NCI-H510A (cell line): ENCODE data around the gene GNS.
A peak's percentile ranks its signal among the peaks of the same experiment; 100 is the strongest.
"Not testable (repeated sequence)": the region's sequence is repeated elsewhere in the genome, so short reads cannot be mapped to it uniquely, and the experiment has no call there.

Source experiments
- DNase-seq: peaks from one replicate; lab custom pipeline; 2025; lab: John Stamatoyannopoulos, UW

Gene GNS

GRCh38 chr12:64759035-64759894 lies at the start of gene GNS:
Gene GNS (minus strand): TSS chr12:64759406. CDS start chr12:64759276, 130 bp downstream.
- peak; percentile 90 for DNase-seq

DNA sequence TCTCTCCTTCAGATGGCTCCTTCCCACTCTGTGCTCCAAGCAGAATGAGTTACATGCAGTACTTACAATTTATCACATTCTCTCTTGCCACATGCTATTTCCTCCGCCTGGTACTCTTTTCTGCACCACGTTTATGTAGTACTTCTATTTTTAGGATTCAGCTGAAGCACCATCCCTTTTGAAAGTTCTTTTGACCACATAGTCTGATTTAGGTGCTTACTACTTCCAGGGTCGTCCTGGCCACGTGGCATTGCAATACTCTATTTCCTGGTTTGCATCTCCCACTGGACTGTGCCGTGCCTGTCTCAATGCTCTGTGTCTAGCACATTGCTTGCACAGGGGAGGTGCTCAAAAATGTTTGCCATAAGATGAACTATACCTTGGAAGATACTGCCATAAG lies 48.9 kb upstream of the GNS start:
- DNase-seq, result no peak

DNA sequence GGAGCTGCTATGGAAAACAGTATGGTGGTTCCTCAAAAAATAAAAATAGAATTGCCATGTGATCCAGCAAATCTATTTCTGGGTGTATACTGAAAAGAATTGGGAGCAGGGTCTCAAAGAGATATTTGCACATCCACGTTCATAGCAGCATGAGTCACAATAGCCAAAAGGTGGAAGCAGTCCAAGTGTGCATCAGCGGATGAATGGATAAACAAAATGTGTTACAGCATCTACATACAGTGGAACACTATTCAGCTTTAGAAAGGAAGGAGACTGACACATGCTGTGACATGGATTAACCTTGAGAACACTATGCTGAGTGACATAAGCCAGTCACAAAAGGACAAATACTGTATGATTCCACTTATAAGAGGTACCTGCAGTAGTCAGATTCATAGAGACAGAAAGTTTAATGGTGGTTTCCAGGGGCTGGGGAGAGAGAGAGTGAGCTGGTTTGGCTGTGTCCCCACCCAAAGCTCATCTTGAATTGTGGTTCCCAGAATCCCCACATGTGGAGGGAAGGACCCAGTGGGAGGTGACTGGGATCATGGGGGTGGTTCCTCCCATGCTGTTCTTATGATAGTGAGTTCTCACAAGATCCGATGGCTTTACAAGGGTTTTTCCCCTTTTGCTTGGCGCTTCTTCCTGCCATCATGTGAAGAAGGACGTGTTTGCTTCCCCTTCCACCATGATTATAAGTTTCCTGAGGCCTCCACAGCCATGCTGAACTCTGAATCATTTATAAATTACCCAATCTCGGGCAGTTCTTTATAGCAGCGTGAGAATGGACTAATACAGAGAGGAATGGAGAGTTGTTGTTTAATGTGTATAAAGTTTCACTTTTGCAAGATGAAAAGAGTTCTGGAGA lies 47.6 kb upstream of the GNS start:
- DNase-seq, result no peak

DNA sequence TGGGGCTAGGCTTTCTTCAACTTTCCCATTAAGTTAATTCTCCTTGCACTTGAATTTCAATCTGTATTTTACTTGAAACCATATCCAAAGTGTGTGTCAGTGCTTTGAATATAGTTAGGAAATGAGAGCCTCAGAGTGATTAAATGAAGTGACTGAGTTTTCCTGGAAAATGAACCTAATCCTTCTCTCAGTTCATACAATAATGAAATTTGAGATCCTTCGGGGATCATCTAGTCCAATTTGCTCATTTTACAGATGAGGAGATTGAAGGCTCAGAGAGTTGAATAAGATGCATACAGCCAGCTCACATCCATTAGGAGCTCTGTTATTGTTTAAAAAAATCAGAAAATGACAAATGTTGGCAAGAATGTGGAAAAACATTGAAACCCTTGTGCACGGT lies 47.0 kb upstream of the GNS start:
- no peak for DNase-seq

GRCh38 chr12:64802180-64802775 lies 43.1 kb upstream of the GNS start:
- DNase-seq, result not testable (repeated sequence)

GRCh38 chr12:64801381-64801780 lies 42.2 kb upstream of the GNS start:
- no peak for DNase-seq

- DNase-seq, result no peak
Observed at GRCh38 chr12:64800640-64801039, 41.4 kb upstream of the GNS start.

DNA sequence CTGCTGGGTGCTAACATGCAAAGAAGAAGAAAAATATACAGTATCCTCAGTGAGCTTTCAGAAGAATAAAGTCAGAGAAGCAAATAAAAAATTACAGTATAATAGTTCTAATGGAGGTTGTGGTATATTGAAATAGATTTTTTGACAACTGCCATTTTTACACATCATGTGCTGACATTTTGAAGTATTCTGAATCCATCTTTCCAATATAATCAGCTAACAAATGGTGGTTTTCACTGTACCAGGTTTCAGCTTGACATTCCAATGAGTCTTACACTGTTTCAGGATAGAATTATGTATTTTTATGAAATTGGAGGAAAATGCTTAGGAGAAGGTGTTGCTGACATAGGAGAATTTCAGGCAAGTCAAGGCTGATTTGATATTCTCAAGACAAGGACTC lies 39.0 kb upstream of the GNS start:
- no peak for DNase-seq

- DNase-seq, result no peak
Observed at GRCh38 chr12:64797156-64797555, 38.0 kb upstream of the GNS start.

DNA sequence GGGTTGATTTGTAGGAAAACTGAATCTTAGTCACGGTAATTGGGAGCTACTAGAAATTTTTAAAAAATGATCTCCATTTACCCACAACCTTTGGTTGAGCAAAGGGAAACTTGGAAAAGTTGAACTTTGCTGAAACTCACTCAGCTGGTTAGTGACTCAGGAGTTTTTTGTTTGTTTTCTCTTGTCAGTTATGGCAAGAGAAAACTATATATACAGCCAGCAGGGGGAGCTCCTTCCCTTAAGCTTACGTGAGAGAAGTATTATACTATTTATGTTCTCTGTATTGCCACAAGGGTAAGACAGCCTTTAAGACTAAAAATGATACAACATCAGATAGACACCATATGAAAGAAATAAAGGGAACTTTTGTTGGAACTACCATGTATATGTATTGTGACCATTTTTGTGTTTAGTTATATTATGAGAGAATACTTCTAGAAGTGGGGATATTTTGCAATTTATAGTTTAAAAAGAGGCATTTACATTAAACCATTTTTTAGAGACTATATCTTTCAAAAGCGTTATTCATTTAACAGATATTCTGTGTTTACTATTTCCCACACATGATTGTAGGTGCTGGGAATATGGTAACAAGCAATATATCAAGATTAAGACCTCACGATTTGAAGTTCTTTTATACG lies 37.1 kb upstream of the GNS start:
- peak; percentile 72 for DNase-seq

- DNase-seq, result no peak
Observed at GRCh38 chr12:64794305-64794704, 35.1 kb upstream of the GNS start.

- DNase-seq, result no peak
Observed at GRCh38 chr12:64793610-64794009, 34.4 kb upstream of the GNS start.

- DNase-seq, result no peak
Observed at GRCh38 chr12:64792128-64792527, 32.9 kb upstream of the GNS start.

GRCh38 chr12:64791036-64791435 lies 31.8 kb upstream of the GNS start:
- no peak for DNase-seq

- no peak for DNase-seq
Observed at GRCh38 chr12:64790166-64790565, 31.0 kb upstream of the GNS start.

DNA sequence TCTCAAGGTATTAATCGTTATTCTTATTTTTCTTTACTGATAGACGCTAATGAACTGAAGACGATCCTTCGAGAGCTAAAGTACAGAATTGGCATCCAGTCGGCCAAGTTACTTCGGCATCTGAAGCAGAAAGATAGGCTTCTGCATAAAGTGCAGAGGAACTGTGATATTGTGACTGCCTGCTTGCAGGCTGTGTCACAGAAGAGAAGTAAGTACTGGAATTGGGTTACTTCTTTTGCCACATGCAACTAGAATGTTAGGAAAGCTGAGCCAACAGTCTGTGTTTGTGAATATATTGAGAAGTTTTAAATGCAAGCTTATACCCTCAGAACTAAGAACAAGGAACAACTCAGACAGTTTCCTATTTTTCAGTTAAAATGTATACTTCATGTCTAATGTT lies 26.6 kb upstream of the GNS start:
- DNase-seq, result no peak

- DNase-seq, result no peak
Observed at GRCh38 chr12:64782191-64782876, 23.1 kb upstream of the GNS start.

DNA sequence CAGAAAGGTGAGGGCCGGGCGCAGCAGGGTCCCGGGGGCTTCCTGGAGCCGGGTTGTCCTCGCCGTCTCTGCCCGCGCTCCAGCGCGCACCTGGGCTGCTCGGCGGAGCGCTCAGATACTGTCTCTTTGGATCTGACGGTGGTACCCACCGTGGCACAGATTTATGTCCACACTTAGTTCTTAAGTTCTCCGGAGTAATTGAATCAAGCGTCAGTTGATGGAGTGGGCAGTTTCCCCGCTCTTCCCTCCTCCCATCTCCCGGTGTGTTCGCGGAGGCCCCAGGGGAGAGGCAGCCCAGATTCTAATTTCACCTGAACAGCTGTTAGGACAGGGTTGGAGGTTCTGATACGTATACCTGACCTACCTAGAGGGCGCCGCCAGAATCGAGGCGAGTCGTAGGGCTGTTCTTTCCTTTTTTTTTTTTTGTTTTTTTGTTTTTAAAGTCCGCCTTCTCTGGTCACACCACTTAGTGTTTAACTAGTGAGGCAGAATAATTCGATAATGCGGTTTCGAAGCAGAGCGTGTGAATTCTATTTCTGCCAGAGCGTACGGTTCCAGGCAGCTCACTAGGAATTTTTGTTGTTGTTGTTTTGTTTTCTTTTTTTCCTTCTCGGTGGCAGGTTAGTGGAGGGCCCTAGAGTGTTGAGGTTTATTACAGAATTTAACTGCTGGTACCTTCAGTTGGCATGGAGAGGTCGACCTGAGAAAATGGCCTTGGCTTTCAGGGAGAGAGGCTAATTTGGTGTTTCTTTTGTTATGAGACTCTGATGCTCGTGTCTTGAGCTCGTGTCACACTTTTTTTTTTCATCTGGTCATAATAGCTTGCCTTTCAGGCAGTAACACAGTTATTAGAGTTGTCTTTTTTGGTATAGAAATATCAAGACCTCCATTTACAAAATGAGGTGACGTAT lies 22.3 kb upstream of the GNS start:
- no peak for DNase-seq

- DNase-seq, result peak; percentile 62
Observed at GRCh38 chr12:64780531-64781279, 21.5 kb upstream of the GNS start.

DNA sequence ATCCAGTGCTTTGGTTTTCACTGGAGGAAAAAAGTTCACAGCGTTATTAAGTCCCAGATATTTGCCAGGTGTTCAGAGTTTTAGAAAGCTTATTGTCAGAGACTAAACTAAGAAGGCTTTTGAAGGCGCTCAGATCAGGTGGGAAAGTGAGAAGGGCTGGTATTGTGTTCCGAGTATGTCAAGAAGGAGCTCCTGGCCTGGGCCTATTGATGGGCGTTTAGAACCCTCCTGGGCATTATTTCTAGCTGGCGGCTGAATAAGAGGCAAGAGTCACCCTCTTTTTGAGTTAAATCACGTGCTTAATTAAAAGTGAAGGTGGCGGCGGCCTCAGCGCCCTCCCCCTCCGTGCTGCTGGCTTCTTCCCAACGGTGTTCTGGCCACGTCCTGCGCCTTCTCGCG lies 20.9 kb upstream of the GNS start:
- no peak for DNase-seq
